Activated CD8-positive, alpha-beta memory T cell treated with anti-CD3 and anti-CD28 coated beads, Interleukin-2, amount 10 ng/mL, durations not matched to agents 7 days and 5 days (primary cell): Measurements from ENCODE around the gene DDHD1. TPM values are rescaled to one million over a fixed set of nuclear protein-coding genes. Genes with fewer than 3 reads are reported as not detected.

Experiments used
- ATAC-seq: fragments of 150-1000 bp; cut with Tn5 transposase; one replicate; pipeline ENCODE4 v1.10.0; 2021; ENCODE audit warnings: moderate library complexity
- CTCF ChIA-PET: fragments of 350-600 bp; sonication (Branson Sonifier 250); formaldehyde crosslinking; loops from one replicate; lab custom pipeline; 2021; ENCODE audit warnings: antibody characterized with exemption; lab: Charles Lee
- DNase-seq: peaks from one replicate; pipeline ENCODE4 v3.0.0-alpha.2; 2020
- H3K27ac Mint-ChIP-seq: one replicate; pipeline ENCODE4 v1.8.0; 2021; ENCODE audit warnings: mild to moderate bottlenecking, mixed read lengths
- H3K27me3 Mint-ChIP-seq: one replicate; pipeline ENCODE4 v1.8.0; 2021; ENCODE audit warnings: mixed read lengths
- H3K36me3 Mint-ChIP-seq: one replicate; pipeline ENCODE4 v1.8.0; 2021; ENCODE audit warnings: mild to moderate bottlenecking, mixed read lengths
- H3K4me1 Mint-ChIP-seq: one replicate; pipeline ENCODE4 v1.8.0; 2021; ENCODE audit warnings: mixed read lengths
- H3K4me3 Mint-ChIP-seq: one replicate; pipeline ENCODE4 v1.8.0; 2021; ENCODE audit warnings: mild to moderate bottlenecking, moderate library complexity, mixed read lengths
- H3K9me3 Mint-ChIP-seq: one replicate; pipeline ENCODE4 v1.8.0; 2022; ENCODE audit warnings: low read depth, mixed read lengths
- total RNA-seq, 2 experiments: library from RNA; stranded (reverse); gene quantifications; one replicate each; pipeline ENCODE4 v1.2.3, GENCODE V29; 2021

The DDHD1 gene
- total RNA-seq, 2 experiments from 2014 or later: 70.7 to 80.5 TPM

DNA sequence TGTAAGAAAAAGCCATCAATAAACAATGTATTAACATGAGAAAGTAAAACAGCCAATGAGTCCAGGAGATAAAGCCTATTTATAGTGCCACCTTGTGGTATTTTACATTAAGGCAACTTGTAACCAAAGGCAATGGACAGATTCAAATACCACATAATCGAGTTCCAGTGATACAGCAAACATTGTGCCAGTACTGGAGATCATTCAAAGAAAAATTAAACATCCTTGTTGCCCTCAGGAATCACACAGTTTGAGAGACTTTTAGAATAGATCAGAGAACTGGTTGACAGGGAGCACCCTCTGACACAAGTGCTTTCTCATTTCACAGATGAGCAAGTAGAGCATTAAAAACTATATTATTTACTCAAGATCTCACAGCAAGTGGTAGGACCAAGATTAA is 98.1 kb downstream of the DDHD1 start:
- Mint-ChIP-seq H3K36me3 (peaks cover 29% of the 10 kb centered on the region), H3K27me3 (no peaks in the 10 kb centered on the region), H3K27ac (no peak overlapping the region), H3K4me3 (no peak overlapping the region), H3K4me1 (peaks cover 4% of the 10 kb centered on the region), H3K9me3 (no peaks in the 10 kb centered on the region)
- ATAC-seq: peak; percentile 69
- DNase-seq: no peak
- CTCF ChIA-PET: interaction anchor here (0.9 to 4.0 kb wide), 10 partner anchors 9 to 250 kb away, joined by 3 to 14 read pairs (median 5); partner anchors contain the start of gene DDHD1

DNA sequence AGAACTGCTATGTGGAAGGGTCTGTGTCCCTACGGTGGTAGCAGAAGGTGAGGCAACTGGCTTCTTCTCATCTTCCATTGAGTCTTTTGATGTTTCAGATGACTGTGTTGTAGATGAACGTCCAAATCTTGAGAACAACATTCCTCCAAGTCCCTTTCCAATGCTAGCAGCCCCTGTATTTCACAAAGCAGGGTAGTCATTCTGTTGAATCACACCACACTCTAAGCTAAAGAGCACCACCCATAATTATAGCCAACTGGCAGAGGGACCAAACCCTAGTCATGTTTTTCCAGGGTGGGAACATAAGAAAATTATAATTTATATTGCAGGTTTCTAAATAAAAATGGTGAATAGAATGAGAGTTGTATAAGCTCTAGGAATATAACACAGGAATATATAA is 98.7 kb downstream of the DDHD1 start:
- CTCF ChIA-PET: interaction anchor here (1.0 to 4.0 kb wide), 9 partner anchors 9 to 251 kb away, joined by 3 to 14 read pairs (median 5); partner anchors contain the start of gene DDHD1
- Mint-ChIP-seq H3K36me3 (peaks cover 33% of the 10 kb centered on the region), H3K27ac (no peak overlapping the region), H3K4me1 (peaks cover 4% of the 10 kb centered on the region), H3K9me3 (no peaks in the 10 kb centered on the region), H3K4me3 (no peak overlapping the region), H3K27me3 (no peaks in the 10 kb centered on the region)
- ATAC-seq (no peak), DNase-seq (no peak)

DNA sequence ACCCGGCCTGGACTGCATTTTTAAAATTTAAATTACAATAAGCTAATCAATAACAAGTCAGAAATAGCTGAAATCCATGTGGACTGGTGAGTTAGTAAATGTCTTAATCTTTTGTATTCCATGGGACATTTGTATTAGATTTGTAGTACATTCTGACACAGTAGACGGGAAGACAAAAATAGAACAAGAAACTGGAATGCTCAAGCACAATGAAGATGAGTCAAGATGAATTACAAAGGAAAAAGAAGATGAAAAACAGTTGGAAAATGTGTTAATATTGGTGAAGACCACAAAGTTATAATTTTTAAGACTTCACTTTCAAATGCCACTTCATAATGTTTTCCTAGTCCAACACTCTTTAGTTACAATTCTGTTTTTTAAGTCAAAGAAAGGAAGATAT is 104.5 kb downstream of the DDHD1 start:
- Mint-ChIP-seq H3K36me3 (peaks cover 49% of the 10 kb centered on the region), H3K27me3 (no peaks in the 10 kb centered on the region), H3K27ac (no peak overlapping the region), H3K9me3 (no peaks in the 10 kb centered on the region), H3K4me3 (no peak overlapping the region), H3K4me1 (no peaks in the 10 kb centered on the region)
- no peak for ATAC-seq
- CTCF ChIA-PET: no interaction called here
- no peak for DNase-seq

DNA sequence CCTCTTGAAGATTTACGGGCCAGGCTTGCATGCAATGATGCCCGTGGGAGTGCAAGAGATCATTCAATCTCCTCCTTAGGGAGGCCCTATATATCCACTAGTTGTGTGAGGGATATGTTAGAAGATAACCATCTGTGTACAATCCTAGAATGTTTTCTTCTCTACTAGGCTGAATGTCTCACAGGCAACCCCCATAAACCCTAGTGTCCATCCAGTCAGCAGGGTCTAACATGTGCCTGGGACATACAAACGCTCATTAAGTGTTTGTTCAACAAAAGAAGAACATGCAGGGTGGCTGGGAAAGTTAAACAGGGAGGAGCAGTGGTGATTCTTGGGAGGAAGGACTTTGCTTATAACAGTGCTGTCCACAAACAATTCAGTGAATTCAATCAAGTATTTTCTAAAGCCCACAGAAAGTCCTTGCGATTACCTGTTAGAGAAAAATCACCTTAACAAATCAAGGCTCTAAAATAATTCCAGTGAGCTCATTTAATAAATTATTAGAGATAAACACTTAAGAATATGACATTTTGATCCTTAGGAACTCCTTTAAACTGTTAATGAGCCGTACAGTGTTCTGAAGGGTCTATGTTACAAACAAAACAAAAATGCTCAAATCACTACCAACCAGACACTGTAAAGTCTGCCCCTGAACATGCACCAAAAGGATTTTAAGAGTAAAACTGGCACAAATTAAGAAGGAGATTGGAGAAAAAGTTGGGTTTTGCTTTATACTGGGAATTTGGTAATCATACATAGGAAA is 105.6 kb downstream of the DDHD1 start:
- ATAC-seq (no peak), DNase-seq (no peak)
- Mint-ChIP-seq H3K4me3 (no peak overlapping the region), H3K9me3 (no peaks in the 10 kb centered on the region), H3K27ac (no peak overlapping the region), H3K4me1 (no peaks in the 10 kb centered on the region), H3K27me3 (no peaks in the 10 kb centered on the region), H3K36me3 (peaks cover 54% of the 10 kb centered on the region)
- CTCF ChIA-PET: interaction anchor here (0.8 kb wide), 1 partner anchor 28 kb away, joined by 3 read pairs; no protein-coding TSS in a partner anchor

DNA sequence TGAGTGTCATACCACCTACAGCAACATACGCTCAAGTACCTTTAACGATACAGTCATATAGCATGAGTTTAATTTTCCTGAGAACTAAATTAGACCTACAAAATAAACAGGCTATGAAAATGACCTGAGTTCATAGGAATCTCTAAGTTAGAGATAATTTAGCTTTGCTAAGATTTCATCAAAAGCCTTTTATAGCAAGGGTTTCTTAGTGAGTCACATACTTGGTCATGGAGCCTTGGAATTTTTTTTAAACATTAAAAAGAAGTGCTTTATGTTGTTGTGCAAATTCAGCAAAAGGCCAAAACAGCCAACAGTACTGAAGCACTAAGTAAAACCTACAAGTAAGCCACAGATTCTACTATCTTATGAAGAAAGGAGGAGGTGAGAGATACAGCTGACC is 108.6 kb downstream of the DDHD1 start:
- Mint-ChIP-seq H3K4me3 (no peak overlapping the region), H3K9me3 (no peaks in the 10 kb centered on the region), H3K36me3 (peaks cover 62% of the 10 kb centered on the region), H3K27ac (no peak overlapping the region), H3K27me3 (no peaks in the 10 kb centered on the region), H3K4me1 (no peaks in the 10 kb centered on the region)
- no peak for ATAC-seq
- DNase-seq: no peak
- CTCF ChIA-PET: interaction anchor here (1.2 kb wide), 1 partner anchor 17 kb away, joined by 3 read pairs; no protein-coding TSS in a partner anchor

DNA sequence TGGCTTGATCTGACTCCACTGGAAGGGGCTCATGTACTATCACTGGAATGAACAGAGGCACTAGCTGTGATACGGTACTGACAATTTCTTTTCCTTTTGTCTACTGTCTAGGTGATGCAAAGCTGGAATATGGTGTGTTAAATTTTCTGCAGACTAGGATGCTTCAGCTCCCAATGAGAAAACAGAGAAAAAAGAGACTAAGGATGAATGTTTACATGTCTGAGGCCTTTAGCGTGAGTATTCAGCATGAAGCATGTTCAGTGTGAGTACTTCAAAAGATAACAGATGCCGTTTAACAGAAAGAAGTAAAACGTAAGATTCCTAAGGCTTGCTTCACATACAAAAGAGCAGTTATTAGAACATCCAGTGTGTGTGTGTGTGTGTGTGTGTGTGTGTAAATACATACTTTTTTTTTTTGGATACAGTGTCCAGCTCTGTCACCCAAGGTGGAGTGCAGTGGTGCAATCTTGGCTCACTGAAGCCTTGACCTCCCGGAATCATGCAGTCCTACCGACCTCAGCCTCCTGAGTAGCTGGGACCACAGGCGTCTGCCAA is 110.0 kb downstream of the DDHD1 start:
- ATAC-seq: no peak
- no peak overlapping the region for H3K27ac Mint-ChIP-seq
- CTCF ChIA-PET: interaction anchor here (0.8 to 1.2 kb wide), 2 partner anchors 11 to 199 kb away, joined by 3 read pairs; no protein-coding TSS in a partner anchor

DNA sequence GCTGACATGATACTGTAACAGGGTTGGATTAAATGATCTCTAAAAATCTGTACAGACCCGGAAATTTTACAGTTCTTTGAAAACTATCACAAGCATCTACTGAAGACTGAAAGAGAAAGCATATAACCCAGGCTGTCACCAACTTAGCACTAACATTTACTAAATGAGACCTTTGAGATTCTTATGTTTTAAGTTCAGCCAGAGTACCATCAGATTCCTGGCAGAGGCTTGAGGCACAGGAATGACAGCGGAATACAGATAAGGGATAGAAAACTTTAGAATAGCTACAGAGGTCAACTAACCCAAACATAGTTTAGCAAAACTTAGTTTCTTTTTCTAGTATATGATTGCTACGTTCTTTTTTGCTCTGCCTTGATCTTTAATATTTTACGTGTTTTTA is 110.6 kb downstream of the DDHD1 start:
- CTCF ChIA-PET: interaction anchor here (0.8 to 1.2 kb wide), 2 partner anchors 11 to 199 kb away, joined by 3 read pairs; no protein-coding TSS in a partner anchor
- Mint-ChIP-seq H3K4me1 (no peaks in the 10 kb centered on the region), H3K36me3 (peaks cover 72% of the 10 kb centered on the region), H3K9me3 (no peaks in the 10 kb centered on the region), H3K27ac (no peak overlapping the region), H3K27me3 (no peaks in the 10 kb centered on the region), H3K4me3 (no peak overlapping the region)
- no peak for ATAC-seq
- DNase-seq: no peak

More for the DNA sequence above, 110.0 kb downstream of the DDHD1 start:
- H3K4me1 Mint-ChIP-seq: no peaks in the 10 kb centered on the region
- H3K9me3 Mint-ChIP-seq: no peaks in the 10 kb centered on the region
- H3K27me3 Mint-ChIP-seq: no peaks in the 10 kb centered on the region
- H3K4me3 Mint-ChIP-seq: no peak overlapping the region
- DNase-seq: no peak
- H3K36me3 Mint-ChIP-seq: peaks cover 67% of the 10 kb centered on the region

DNA sequence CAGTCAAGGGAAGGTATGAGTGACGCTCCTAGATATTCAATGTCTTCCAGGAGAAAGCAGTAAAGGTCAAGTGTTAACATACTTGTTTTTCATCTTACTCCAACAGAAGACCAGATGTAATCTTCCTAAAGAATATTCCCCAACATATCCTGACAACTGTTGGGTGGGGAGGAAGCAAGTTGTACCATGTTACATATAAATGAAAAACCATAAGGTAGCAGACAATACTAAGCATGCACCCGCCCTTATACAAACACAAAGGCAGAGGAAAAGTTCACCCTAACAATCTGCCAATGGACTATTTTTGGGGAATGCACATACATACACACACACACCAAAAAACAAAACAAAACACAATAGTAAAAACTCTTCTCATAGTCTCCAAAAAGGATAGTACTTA is 112.1 kb downstream of the DDHD1 start:
- CTCF ChIA-PET: no interaction called here
- Mint-ChIP-seq H3K36me3 (peaks cover 72% of the 10 kb centered on the region), H3K27ac (no peak overlapping the region), H3K9me3 (no peaks in the 10 kb centered on the region), H3K27me3 (no peaks in the 10 kb centered on the region), H3K4me3 (no peak overlapping the region), H3K4me1 (no peaks in the 10 kb centered on the region)
- ATAC-seq: no peak
- DNase-seq: no peak

DNA sequence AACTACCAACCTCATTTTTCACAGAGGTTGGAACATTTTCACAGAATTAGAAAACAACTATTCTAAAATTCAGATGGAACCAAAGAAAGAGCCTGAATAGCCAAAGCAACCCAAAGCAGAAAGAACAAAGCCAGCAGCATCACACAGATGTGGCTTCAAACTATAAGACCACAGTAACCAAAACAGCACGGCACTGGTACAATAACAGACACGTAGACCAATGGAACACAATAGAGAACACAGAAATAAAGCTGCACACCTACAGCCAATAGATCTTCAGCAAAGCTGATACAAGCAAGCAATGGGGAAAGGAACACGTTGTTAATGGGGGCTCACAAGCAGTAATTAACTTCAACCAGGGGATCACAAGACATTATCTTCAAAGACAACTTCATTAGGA is 114.5 kb downstream of the DDHD1 start:
- H3K36me3 Mint-ChIP-seq: peaks cover 76% of the 10 kb centered on the region
- no peaks in the 10 kb centered on the region for H3K9me3 Mint-ChIP-seq
- ATAC-seq (no peak), DNase-seq (no peak)
- no peak overlapping the region for H3K27ac Mint-ChIP-seq
- H3K27me3 Mint-ChIP-seq: no peaks in the 10 kb centered on the region
- CTCF ChIA-PET: no interaction called here
- H3K4me1 Mint-ChIP-seq: no peaks in the 10 kb centered on the region
- no peak overlapping the region for H3K4me3 Mint-ChIP-seq

DNA sequence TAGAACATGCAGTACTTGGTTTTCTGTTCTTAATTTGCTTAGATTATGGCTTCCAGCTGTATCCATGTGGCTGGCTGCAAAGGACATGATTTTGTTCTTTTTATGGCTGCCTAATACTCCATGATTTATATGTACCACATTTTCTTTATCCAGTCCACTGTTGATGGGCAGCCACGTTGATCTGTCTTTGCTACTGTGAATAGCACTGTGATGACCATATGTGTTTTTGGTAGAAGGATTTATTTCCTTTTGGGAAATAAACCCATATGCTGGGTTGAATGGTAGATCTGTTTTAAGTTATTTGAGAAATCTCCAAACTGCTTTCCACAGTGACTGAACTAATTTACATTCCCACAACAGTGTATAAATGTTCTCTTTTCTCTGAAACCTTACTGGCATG is 116.1 kb downstream of the DDHD1 start:
- Mint-ChIP-seq H3K4me1 (no peaks in the 10 kb centered on the region), H3K9me3 (no peaks in the 10 kb centered on the region), H3K4me3 (no peak overlapping the region), H3K36me3 (peaks cover 72% of the 10 kb centered on the region), H3K27ac (no peak overlapping the region), H3K27me3 (no peaks in the 10 kb centered on the region)
- CTCF ChIA-PET: no interaction called here
- ATAC-seq (no peak), DNase-seq (no peak)

DNA sequence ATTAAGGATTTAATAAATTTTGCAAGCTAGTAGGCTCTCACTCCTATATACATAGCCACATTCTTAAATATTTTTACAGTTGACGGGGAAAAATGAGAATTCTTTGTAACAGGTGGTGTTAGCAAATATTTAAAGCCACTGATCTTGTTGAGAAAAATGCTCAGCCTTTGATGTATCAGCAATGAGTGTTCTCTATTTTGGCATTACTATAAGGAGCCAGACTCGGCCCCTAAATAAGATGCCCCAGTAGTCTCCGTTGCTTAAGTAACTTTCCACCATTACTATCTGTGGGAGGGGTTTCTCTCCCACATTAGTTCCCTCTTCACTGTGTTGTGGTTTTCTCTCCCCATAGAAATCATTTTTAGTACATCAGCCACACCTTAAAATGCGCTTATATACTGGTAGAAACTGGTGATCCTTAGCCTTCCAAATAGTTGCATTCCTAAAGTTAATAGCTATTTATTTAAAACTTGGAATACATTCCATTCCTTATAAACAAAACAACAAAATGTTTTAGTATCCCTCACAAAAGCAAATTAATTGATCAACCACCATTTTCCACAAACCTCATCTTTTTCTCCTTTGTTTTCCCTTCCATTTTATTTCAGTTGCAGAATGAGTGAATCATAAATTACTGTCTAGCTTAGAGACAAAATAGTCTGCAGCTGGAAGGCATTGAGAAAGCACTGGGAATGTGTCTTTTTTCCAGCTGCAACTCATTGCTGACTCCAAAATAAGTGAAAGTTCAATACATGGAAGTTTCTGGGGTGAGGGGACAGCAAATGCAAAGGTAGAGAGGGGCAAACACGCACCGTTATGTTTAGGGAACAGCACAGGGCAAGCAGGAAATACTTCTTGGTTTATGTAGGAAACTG is 117.5 kb downstream of the DDHD1 start:
- CTCF ChIA-PET: interaction anchor here (1.0 kb wide), 1 partner anchor 19 kb away, joined by 3 read pairs; no protein-coding TSS in a partner anchor
- H3K36me3 Mint-ChIP-seq: peaks cover 63% of the 10 kb centered on the region
- DNase-seq (no peak), ATAC-seq (no peak)
- H3K27ac Mint-ChIP-seq: no peak overlapping the region
- peaks cover 7% of the 10 kb centered on the region for H3K4me1 Mint-ChIP-seq
- H3K9me3 Mint-ChIP-seq: peaks cover 2% of the 10 kb centered on the region
- H3K4me3 Mint-ChIP-seq: no peak overlapping the region
- no peaks in the 10 kb centered on the region for H3K27me3 Mint-ChIP-seq

DNA sequence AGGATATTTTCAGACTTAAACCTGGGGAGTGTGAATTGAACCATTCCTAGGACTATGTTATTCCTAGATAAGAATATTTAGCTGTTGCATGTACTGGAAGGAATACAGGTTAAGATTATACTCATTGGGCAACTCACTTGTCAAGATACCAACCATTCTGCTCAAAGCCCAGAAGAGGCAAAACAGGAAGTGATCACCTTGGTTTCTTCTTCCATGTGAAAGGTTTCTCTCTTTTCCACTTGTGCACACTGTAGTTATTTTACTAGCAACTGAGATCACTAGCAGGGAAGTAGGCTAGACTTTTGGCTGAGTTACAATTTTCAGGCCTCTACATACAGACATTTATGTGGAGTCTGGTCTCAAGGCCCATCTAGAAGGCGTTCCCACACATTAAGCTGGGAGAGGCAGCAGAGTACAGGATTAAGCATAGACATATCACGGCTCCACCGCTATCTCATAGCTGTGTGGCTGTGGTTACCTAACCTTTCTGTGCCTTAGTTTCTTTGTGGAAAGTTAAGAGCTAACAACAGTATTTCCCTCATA is 118.4 kb downstream of the DDHD1 start:
- H3K4me1 Mint-ChIP-seq: peaks cover 8% of the 10 kb centered on the region
- H3K4me3 Mint-ChIP-seq: no peak overlapping the region
- no peak for DNase-seq
- peaks cover 2% of the 10 kb centered on the region for H3K9me3 Mint-ChIP-seq
- no peaks in the 10 kb centered on the region for H3K27me3 Mint-ChIP-seq
- CTCF ChIA-PET: no interaction called here
- no peak overlapping the region for H3K27ac Mint-ChIP-seq
- peaks cover 62% of the 10 kb centered on the region for H3K36me3 Mint-ChIP-seq
- no peak for ATAC-seq

DNA sequence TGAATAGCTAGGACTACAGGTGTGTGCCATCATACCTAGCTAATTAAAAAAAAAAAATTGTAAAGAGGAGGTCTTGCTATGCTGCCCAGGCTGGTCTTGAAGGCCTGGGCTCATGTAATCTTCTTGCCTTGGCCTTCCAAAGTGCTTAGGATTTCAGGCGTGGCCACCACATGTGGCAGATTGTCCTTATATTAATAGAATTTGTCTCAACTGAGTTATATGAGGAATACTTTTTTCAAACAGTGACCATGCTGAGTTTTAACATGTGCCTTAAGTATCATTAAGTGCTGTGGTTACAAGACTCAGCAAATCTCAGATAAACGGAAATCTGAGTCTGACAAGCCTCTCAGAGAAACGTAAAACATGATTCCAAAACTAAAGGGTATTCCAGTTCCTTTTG is 119.1 kb downstream of the DDHD1 start:
- Mint-ChIP-seq H3K27ac (no peak overlapping the region), H3K36me3 (peaks cover 59% of the 10 kb centered on the region), H3K4me1 (peaks cover 12% of the 10 kb centered on the region), H3K9me3 (peaks cover 2% of the 10 kb centered on the region), H3K27me3 (no peaks in the 10 kb centered on the region), H3K4me3 (no peak overlapping the region)
- DNase-seq: no peak
- ATAC-seq: no peak
- CTCF ChIA-PET: no interaction called here
